GM23338 (cell line): Measurements from ENCODE around the gene PFKP.

Experiments
- EZH2 ChIP-seq: fragments of 200-600 bp; sonication (generic); IDR thresholded peaks from one replicate; pipeline ENCODE4 v1.8.0; 2017; ENCODE audit warnings: antibody characterized with exemption, mild to moderate bottlenecking, low read depth; ENCODE audit not compliant: unreplicated experiment
- EZH2phosphoT487 ChIP-seq: fragments of 200-600 bp; sonication (generic); IDR thresholded peaks from one replicate; pipeline ENCODE4 v1.8.1; 2018; ENCODE audit warnings: antibody characterized with exemption; ENCODE audit not compliant: unreplicated experiment
- JUNB ChIP-seq: IDR thresholded peaks from one replicate; pipeline ENCODE4 v1.6.1; 2016; ENCODE audit warnings: antibody characterized with exemption; ENCODE audit not compliant: unreplicated experiment
- POLR2AphosphoS5 ChIP-seq: IDR thresholded peaks from 2 replicates; pipeline ENCODE4 v1.6.1; 2016; ENCODE audit warnings: antibody characterized with exemption, low read depth
- STAT1 ChIP-seq: IDR thresholded peaks from one replicate; pipeline ENCODE4 v1.6.1; 2016; ENCODE audit warnings: antibody characterized with exemption; ENCODE audit not compliant: unreplicated experiment
- ZNF114 ChIP-seq: fragments of 250-450 bp; sonication (Bioruptor Pico); IDR thresholded peaks from 2 replicates; pipeline ENCODE4 v1.5.0; 2020; ENCODE audit warnings: mild to moderate bottlenecking, moderate library complexity
- ZNF462 ChIP-seq: fragments of 250-450 bp; sonication (Bioruptor Pico); IDR thresholded peaks from 2 replicates; pipeline ENCODE4 v1.5.0; 2020; ENCODE audit warnings: mild to moderate bottlenecking, moderate library complexity
- TF ChIP-seq, protein P1 (sequence below), 2 experiments: fragments of 200-600 bp in 1 of 2; sonication (generic) in 1 of 2; conservative IDR thresholded peaks; 2 replicates each; pipeline versions ENCODE4 v1.5.1 to v1.6.1; 2016 to 2017; ENCODE audit warnings: antibody characterized with exemption in 2 of 2, low read depth in 2 of 2, mild to moderate bottlenecking in 2 of 2, moderate library complexity in 1 of 2
- TF ChIP-seq, protein P2 (sequence below): IDR thresholded peaks from one replicate; pipeline ENCODE4 v1.6.1; 2018; ENCODE audit warnings: antibody characterized with exemption; ENCODE audit not compliant: unreplicated experiment
- TF ChIP-seq, protein P3 (sequence below): IDR thresholded peaks from 2 replicates; pipeline ENCODE4 v1.6.1; 2016; ENCODE audit warnings: antibody characterized with exemption

- TF ChIP-seq, protein P1, sequence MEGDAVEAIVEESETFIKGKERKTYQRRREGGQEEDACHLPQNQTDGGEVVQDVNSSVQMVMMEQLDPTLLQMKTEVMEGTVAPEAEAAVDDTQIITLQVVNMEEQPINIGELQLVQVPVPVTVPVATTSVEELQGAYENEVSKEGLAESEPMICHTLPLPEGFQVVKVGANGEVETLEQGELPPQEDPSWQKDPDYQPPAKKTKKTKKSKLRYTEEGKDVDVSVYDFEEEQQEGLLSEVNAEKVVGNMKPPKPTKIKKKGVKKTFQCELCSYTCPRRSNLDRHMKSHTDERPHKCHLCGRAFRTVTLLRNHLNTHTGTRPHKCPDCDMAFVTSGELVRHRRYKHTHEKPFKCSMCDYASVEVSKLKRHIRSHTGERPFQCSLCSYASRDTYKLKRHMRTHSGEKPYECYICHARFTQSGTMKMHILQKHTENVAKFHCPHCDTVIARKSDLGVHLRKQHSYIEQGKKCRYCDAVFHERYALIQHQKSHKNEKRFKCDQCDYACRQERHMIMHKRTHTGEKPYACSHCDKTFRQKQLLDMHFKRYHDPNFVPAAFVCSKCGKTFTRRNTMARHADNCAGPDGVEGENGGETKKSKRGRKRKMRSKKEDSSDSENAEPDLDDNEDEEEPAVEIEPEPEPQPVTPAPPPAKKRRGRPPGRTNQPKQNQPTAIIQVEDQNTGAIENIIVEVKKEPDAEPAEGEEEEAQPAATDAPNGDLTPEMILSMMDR (conservative IDR thresholded peaks at IDR 0.05; ENCODE audit: low read depth in 2 of 2): no peak
- TF ChIP-seq EZH2phosphoT487: no peak
- TF ChIP-seq, protein P2, sequence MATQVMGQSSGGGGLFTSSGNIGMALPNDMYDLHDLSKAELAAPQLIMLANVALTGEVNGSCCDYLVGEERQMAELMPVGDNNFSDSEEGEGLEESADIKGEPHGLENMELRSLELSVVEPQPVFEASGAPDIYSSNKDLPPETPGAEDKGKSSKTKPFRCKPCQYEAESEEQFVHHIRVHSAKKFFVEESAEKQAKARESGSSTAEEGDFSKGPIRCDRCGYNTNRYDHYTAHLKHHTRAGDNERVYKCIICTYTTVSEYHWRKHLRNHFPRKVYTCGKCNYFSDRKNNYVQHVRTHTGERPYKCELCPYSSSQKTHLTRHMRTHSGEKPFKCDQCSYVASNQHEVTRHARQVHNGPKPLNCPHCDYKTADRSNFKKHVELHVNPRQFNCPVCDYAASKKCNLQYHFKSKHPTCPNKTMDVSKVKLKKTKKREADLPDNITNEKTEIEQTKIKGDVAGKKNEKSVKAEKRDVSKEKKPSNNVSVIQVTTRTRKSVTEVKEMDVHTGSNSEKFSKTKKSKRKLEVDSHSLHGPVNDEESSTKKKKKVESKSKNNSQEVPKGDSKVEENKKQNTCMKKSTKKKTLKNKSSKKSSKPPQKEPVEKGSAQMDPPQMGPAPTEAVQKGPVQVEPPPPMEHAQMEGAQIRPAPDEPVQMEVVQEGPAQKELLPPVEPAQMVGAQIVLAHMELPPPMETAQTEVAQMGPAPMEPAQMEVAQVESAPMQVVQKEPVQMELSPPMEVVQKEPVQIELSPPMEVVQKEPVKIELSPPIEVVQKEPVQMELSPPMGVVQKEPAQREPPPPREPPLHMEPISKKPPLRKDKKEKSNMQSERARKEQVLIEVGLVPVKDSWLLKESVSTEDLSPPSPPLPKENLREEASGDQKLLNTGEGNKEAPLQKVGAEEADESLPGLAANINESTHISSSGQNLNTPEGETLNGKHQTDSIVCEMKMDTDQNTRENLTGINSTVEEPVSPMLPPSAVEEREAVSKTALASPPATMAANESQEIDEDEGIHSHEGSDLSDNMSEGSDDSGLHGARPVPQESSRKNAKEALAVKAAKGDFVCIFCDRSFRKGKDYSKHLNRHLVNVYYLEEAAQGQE: no peak
- no peak for TF ChIP-seq EZH2
- no peak for TF ChIP-seq JUNB
- no peak for TF ChIP-seq POLR2AphosphoS5
- TF ChIP-seq, protein P3, sequence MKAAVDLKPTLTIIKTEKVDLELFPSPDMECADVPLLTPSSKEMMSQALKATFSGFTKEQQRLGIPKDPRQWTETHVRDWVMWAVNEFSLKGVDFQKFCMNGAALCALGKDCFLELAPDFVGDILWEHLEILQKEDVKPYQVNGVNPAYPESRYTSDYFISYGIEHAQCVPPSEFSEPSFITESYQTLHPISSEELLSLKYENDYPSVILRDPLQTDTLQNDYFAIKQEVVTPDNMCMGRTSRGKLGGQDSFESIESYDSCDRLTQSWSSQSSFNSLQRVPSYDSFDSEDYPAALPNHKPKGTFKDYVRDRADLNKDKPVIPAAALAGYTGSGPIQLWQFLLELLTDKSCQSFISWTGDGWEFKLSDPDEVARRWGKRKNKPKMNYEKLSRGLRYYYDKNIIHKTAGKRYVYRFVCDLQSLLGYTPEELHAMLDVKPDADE: no peak
- TF ChIP-seq ZNF114 (CRISPR knock-in tag): no peak
- TF ChIP-seq STAT1: no peak
- no peak for TF ChIP-seq ZNF462
Measured at GRCh38 chr10:3077940-3078630, 10.7 kb downstream of the PFKP start.
